Astrocyte of the spinal cord (primary cell): Measurements from ENCODE around the gene BMPR1B.

Source experiments
- DNase-seq: peaks from one replicate; pipeline ENCODE4 v3.0.0; 2011; ENCODE audit warnings: low read depth, low spot score
- H3K4me3 ChIP-seq: 2 replicates; pipeline ENCODE4 v1.5.1; 2011; ENCODE audit warnings: low read depth, mild to moderate bottlenecking, low read length, moderate library complexity
- in situ Hi-C: cut with HindIII; loops from 2 replicates; pipeline ENCODE4 v1.10.0; 2017; ENCODE audit warnings: low sequenced_read_pairs
- TF ChIP-seq, protein P1 (sequence below): IDR thresholded peaks from 2 replicates; pipeline ENCODE4 v1.5.1; 2012; ENCODE audit warnings: low read depth, mild to moderate bottlenecking, low read length, inconsistent platforms

The BMPR1B gene

DNA sequence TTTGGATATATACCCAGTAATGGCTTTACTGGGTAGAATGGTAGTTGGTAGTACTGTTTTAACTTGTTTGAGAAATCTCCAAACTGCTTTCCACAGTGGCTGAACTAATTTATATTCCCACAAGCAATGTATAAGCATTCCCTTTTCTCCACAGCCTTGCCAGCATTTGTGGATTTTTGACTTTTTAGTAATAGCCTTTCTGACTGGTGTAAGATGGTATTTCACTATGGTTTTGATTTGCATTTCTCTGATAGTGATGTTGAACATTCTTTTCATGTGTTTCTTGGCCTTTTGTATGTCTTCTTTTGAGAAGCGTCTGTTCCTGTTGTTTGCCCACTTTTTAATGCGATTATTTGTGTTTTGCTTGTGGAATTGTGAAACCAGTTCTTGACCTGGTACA, 290.5 kb downstream of the BMPR1B start:
- peak; percentile 58 for DNase-seq
- no peak overlapping the region for H3K4me3 ChIP-seq
- in situ Hi-C loops = no loop called here
- TF ChIP-seq, protein P1, sequence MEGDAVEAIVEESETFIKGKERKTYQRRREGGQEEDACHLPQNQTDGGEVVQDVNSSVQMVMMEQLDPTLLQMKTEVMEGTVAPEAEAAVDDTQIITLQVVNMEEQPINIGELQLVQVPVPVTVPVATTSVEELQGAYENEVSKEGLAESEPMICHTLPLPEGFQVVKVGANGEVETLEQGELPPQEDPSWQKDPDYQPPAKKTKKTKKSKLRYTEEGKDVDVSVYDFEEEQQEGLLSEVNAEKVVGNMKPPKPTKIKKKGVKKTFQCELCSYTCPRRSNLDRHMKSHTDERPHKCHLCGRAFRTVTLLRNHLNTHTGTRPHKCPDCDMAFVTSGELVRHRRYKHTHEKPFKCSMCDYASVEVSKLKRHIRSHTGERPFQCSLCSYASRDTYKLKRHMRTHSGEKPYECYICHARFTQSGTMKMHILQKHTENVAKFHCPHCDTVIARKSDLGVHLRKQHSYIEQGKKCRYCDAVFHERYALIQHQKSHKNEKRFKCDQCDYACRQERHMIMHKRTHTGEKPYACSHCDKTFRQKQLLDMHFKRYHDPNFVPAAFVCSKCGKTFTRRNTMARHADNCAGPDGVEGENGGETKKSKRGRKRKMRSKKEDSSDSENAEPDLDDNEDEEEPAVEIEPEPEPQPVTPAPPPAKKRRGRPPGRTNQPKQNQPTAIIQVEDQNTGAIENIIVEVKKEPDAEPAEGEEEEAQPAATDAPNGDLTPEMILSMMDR = no peak

DNA sequence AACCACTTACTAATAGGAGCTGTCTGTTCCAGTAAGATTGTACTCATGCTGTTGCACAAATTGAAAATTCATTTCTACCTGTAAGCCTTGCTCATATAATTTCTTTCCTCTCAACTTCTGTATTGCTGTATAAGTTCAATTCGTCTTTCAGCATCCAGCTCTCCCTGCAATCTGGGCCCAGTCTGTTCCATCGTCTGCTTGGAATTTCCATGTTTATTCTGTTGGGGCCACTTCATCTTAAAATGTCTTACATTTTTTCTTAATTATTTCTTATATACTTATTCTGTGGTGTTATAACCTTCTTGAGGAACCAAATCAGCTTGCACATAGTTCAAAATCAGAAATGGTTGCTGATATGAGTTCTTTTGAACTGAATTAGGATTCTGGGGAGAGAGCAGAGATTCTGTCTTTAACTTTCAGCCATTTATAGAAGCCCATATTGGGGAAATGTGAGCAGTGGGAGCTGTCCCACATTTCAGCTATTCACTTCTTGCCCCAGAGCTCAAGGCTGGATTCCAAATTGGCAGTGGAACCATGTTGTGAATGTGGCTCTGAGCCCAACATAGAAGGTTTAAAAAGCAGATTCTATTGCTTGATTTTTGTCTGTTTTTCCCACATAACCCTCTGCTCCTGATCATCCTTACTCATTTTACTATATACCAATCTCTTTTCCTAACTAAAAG, 291.9 kb downstream of the BMPR1B start:
- peak; percentile 63 for DNase-seq
- TF ChIP-seq, protein P1 = no peak
- no peak overlapping the region for H3K4me3 ChIP-seq
- in situ Hi-C loops = no loop called here

DNA sequence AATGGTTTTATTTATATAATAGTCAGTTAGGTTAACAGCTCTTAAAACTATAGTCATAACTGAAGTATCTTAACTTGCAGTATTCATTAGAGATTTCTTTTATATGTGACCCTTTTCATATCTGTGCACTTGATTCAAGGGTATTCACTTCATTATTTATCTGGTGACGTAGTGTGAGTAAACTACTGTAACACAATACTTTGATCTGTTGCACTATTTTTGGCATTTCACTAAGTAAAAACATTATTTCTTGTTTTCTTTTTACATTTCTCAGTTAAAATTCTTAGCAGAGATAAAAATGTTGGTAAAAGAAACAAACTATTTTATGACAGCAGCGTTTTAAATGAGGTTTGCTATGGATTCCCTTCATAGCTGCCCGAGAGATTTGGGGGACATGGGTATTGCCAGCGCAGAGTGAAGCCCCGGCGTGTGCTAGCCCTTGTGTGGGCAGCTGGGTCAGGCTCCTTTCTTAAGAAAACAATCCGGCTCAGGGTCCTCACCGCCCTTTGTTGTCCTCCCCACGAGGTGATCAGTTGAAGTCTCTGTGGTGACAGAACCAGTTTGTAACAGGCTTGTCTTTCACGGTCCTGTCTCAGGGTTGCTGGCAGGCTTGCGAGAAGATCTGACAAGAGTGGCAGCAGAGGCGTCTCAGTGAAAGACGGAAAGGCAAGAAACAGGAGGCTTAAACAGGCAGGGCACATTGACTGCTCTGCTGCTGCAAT, 293.4 kb downstream of the BMPR1B start:
- H3K4me3 ChIP-seq = no peak overlapping the region
- TF ChIP-seq, protein P1 = no peak
- no peak for DNase-seq
- in situ Hi-C loops = no loop called here

DNA sequence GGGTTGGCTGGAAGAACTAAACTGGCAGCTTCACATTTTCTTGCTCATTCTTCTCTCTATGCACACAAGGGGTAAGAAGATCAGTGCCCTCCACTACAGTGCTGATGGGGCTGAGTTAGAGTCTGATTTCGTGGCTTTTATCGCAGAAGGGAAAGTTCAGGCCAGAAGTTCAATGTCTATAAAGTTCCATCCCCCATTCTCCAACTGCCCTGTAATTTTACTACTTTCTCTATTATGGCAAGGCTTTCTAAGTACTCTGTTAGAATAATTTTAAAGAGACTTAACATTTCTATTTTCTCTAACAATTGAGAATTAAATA, 293.9 kb downstream of the BMPR1B start:
- H3K4me3 ChIP-seq = no peak overlapping the region
- TF ChIP-seq, protein P1 = no peak
- in situ Hi-C loops = no loop called here
- no peak for DNase-seq

DNA sequence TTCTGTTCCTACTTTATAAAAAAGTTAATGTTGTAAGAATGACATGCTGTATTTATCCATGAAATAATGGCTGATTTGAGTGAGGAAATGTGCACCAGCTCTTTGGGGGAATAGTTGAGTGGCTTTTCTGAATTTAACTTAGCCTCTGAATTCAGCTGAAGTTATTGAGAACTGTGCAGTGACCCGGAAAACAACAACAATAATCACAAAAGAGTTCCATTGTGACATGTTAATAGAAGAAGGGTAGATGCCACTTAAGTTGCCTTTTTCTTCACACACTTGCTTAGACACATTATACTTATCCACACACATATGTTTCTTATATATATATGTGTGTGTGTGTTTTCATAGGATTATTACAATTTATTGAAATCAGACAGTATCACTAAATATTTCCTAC, 301.2 kb downstream of the BMPR1B start:
- in situ Hi-C loops = no loop called here
- DNase-seq = no peak
- TF ChIP-seq, protein P1 = no peak
- H3K4me3 ChIP-seq = no peak overlapping the region

DNA sequence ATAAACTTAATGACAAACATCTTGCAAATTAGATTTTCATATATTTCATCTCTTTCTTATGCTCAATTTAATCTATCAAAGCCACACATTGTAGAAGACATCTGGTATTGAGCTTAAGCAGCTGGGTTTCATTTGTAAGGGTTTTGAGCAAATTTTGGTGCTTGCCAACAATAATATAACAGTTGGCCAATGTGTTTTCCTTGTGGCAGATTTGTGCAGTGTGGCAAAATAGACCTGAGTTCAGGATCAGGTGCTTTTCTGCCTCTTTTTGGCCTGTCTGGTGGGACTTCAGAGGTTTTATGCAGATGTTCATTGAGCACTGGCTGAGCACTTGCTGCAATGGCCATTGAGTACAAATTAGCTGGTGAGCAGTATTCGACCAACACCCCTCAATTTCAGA, 301.9 kb downstream of the BMPR1B start:
- in situ Hi-C loops = no loop called here
- TF ChIP-seq, protein P1 = no peak
- peak; percentile 69 for DNase-seq
- H3K4me3 ChIP-seq = no peak overlapping the region
